Chondrocyte (in vitro differentiated cells): ENCODE data around the gene PTPRQ. TPM values are rescaled to one million over a fixed set of nuclear protein-coding genes. Genes with fewer than 3 reads are reported as not detected.

ENCODE experiments used
- DNase-seq: peaks from one replicate; pipeline ENCODE4 v3.0.0; 2021; ENCODE audit warnings: mixed read lengths, low spot score
- H3K27ac Mint-ChIP-seq: one replicate; pipeline ENCODE4 v1.8.0; 2021; ENCODE audit warnings: mild to moderate bottlenecking, moderate library complexity, mixed read lengths; ENCODE audit not compliant: unreplicated experiment
- H3K27me3 Mint-ChIP-seq: 2 replicates; pipeline ENCODE4 v1.8.0; 2021; ENCODE audit warnings: low read depth, mixed read lengths
- H3K36me3 Mint-ChIP-seq: 2 replicates; pipeline ENCODE4 v1.8.0; 2021; ENCODE audit warnings: low read depth, mixed read lengths
- H3K4me1 Mint-ChIP-seq: 2 replicates; pipeline ENCODE4 v1.8.0; 2021; ENCODE audit warnings: low read depth, mild to moderate bottlenecking, mixed read lengths
- H3K4me3 Mint-ChIP-seq: one replicate; pipeline ENCODE4 v1.8.0; 2021; ENCODE audit warnings: mild to moderate bottlenecking, moderate library complexity, mixed read lengths; ENCODE audit not compliant: unreplicated experiment
- H3K9me3 Mint-ChIP-seq: 2 replicates; pipeline ENCODE4 v1.8.0; 2021; ENCODE audit warnings: low read depth, mixed read lengths
- CTCF ChIP-seq: fragments of 200-600 bp; sonication (generic); IDR thresholded peaks from 2 replicates; pipeline ENCODE4 v1.5.0; 2021; ENCODE audit warnings: antibody characterized with exemption, mild to moderate bottlenecking, moderate library complexity
- total RNA-seq: library from RNA; stranded (reverse); gene quantifications from 3 replicates; pipeline ENCODE4 v1.2.1, GENCODE V29; 2021

The PTPRQ gene
- total RNA-seq, 1 donor from 2014 or later = 0.10 TPM

- Mint-ChIP-seq H3K27me3 (no peaks in the 10 kb centered on the region), H3K27ac (no peak overlapping the region), H3K4me3 (no peak overlapping the region), H3K36me3 (peaks cover 6% of the 10 kb centered on the region), H3K4me1 (peaks cover 6% of the 10 kb centered on the region), H3K9me3 (peaks cover 18% of the 10 kb centered on the region)
- no peak for DNase-seq
- TF ChIP-seq CTCF = no peak
These were observed 73.6 kb downstream of the PTPRQ start for GRCh38 chr12:80517655-80518054.

- H3K4me3 Mint-ChIP-seq = no peak overlapping the region
- H3K4me1 Mint-ChIP-seq = no peaks in the 10 kb centered on the region
- no peak for TF ChIP-seq CTCF
- no peaks in the 10 kb centered on the region for H3K36me3 Mint-ChIP-seq
- H3K27me3 Mint-ChIP-seq = no peaks in the 10 kb centered on the region
- H3K27ac Mint-ChIP-seq = no peak overlapping the region
- H3K9me3 Mint-ChIP-seq = no peaks in the 10 kb centered on the region
- DNase-seq = no peak
These were observed 87.6 kb downstream of the PTPRQ start for GRCh38 chr12:80531646-80532045.

GRCh38 chr12:80539029-80539428, 95.0 kb downstream of the PTPRQ start:
- no peaks in the 10 kb centered on the region for H3K9me3 Mint-ChIP-seq
- H3K27ac Mint-ChIP-seq = no peak overlapping the region
- no peaks in the 10 kb centered on the region for H3K27me3 Mint-ChIP-seq
- no peaks in the 10 kb centered on the region for H3K4me1 Mint-ChIP-seq
- TF ChIP-seq CTCF = no peak
- no peak overlapping the region for H3K4me3 Mint-ChIP-seq
- no peak for DNase-seq
- no peaks in the 10 kb centered on the region for H3K36me3 Mint-ChIP-seq

GRCh38 chr12:80549298-80549697, 105.3 kb downstream of the PTPRQ start:
- H3K4me3 Mint-ChIP-seq = no peak overlapping the region
- H3K27ac Mint-ChIP-seq = no peak overlapping the region
- peaks cover 16% of the 10 kb centered on the region for H3K4me1 Mint-ChIP-seq
- TF ChIP-seq CTCF = no peak
- no peaks in the 10 kb centered on the region for H3K9me3 Mint-ChIP-seq
- no peaks in the 10 kb centered on the region for H3K36me3 Mint-ChIP-seq
- DNase-seq = no peak
- H3K27me3 Mint-ChIP-seq = no peaks in the 10 kb centered on the region

- Mint-ChIP-seq H3K27ac (no peak overlapping the region), H3K4me1 (peaks cover 20% of the 10 kb centered on the region), H3K36me3 (no peaks in the 10 kb centered on the region), H3K4me3 (no peak overlapping the region), H3K27me3 (no peaks in the 10 kb centered on the region), H3K9me3 (no peaks in the 10 kb centered on the region)
- TF ChIP-seq CTCF = no peak
- no peak for DNase-seq
These were observed 107.9 kb downstream of the PTPRQ start for GRCh38 chr12:80551897-80552296.
